Measurements from ENCODE around the gene COL4A1.

- no peak for TF ChIP-seq POLR2A (IDR thresholded peaks at IDR 0.05)
- TF ChIP-seq, protein P1, sequence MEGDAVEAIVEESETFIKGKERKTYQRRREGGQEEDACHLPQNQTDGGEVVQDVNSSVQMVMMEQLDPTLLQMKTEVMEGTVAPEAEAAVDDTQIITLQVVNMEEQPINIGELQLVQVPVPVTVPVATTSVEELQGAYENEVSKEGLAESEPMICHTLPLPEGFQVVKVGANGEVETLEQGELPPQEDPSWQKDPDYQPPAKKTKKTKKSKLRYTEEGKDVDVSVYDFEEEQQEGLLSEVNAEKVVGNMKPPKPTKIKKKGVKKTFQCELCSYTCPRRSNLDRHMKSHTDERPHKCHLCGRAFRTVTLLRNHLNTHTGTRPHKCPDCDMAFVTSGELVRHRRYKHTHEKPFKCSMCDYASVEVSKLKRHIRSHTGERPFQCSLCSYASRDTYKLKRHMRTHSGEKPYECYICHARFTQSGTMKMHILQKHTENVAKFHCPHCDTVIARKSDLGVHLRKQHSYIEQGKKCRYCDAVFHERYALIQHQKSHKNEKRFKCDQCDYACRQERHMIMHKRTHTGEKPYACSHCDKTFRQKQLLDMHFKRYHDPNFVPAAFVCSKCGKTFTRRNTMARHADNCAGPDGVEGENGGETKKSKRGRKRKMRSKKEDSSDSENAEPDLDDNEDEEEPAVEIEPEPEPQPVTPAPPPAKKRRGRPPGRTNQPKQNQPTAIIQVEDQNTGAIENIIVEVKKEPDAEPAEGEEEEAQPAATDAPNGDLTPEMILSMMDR (IDR thresholded peaks at IDR 0.05) = no peak
Measured at GRCh38 chr13:110162053-110162452, 144.9 kb downstream of the COL4A1 start.
